Measurements from ENCODE around the gene RUSC1. TPM values are rescaled to one million over a fixed set of nuclear protein-coding genes. Genes with fewer than 3 reads are reported as not detected.
A peak's percentile ranks its signal among the peaks of the same experiment; 100 is the strongest.

The RUSC1 gene
- total and polyA plus RNA-seq, 2 donors (not counting 3 experiments of a cell fraction or from before 2014, with no cell fraction given) = 42.4 to 46.6 TPM

- Histone ChIP-seq H3K9ac (replicated peaks; ENCODE audit: extremely low read depth, insufficient read depth, low read length) (peak overlapping the region; percentile 10), H3K9me1 (replicated peaks; ENCODE audit: control insufficient read depth, extremely low read depth, insufficient read depth, low read length) (no peaks in the 10 kb centered on the region), H3K79me2 (ENCODE audit: control insufficient read depth, insufficient read depth, low read length) (no peaks in the 10 kb centered on the region), H3K4me3 (replicated peaks in 1 of 3; ENCODE audit: insufficient read depth in 1 of 3, low read depth in 1 of 3, low read length in 3 of 3) (peak overlapping the region; percentile 61 to 76 (median 70)), H4K20me1 (replicated peaks; ENCODE audit: control insufficient read depth, extremely low read depth, insufficient read depth, low read length) (no peaks in the 10 kb centered on the region), H3K4me1 (ENCODE audit: control insufficient read depth, extremely low read depth, insufficient read depth, low read length) (peaks cover 41% of the 10 kb centered on the region), H3K27me3 (ENCODE audit: control insufficient read depth in 2 of 2, insufficient read depth in 2 of 2, low read length in 2 of 2) (no peaks in the 10 kb centered on the region), H3K27ac (ENCODE audit: insufficient read depth, low read depth, low read length) (peak overlapping the region; percentile 40), H3K9me3 (replicated peaks; ENCODE audit: control insufficient read depth, insufficient read depth, low read length) (no peaks in the 10 kb centered on the region), H2AFZ (ENCODE audit: low read depth, low read length) (peak overlapping the region; percentile 22), H3K4me2 (ENCODE audit: insufficient read depth, low read length) (peak overlapping the region; percentile 88), H3K36me3 (ENCODE audit: control insufficient read depth in 2 of 2, extremely low read depth in 1 of 2, insufficient read depth in 2 of 2, low read length in 2 of 2) (peaks cover 9 to 19% of the 10 kb centered on the region in 2 experiments)
- BruUV-seq (replicated peaks) = no TSS peak
- intact Hi-C loops (cut with micrococcal nuclease) (loop anchor here (1.0 to 5.0 kb wide), 9 partner anchors 14 to 324 kb away; partner anchors contain the start of genes ASH1L, CLK2, HCN3 and MTX1), dilution Hi-C loops (cut with MboI; ENCODE audit: extremely low pct_ligation_motif_present, low sequenced_read_pairs) (no loop called here)
- ChIA-PET POLR2A (interaction anchor here (0.6 to 2.6 kb wide), 4 partner anchors 15 to 240 kb away, joined by 4 to 12 read pairs (median 4); partner anchors contain the start of genes ASH1L, CLK2 and FDPS), CTCF (interaction anchor here (0.5 to 7.2 kb wide), 15 partner anchors 11 to 181 kb away, joined by 3 to 115 read pairs (median 6); partner anchors contain the start of genes CLK2, FDPS, KRTCAP2 and THBS3)
- DNase-seq (ENCODE audit: low read depth, low spot score) (peak; percentile 94), FAIRE-seq (no peak)
- TF ChIP-seq MYC (IDR thresholded peaks at IDR 0.05; ENCODE audit: low read depth, low read length) = no peak
- TF ChIP-seq JUN (IDR thresholded peaks at IDR 0.05; ENCODE audit: borderline replicate concordance, insufficient read depth, insufficient read length, low read depth) = no peak
- TF ChIP-seq POLR2A (IDR thresholded peaks at IDR 0.05; ENCODE audit: low read depth, low read length) = peak; percentile 39
- no peak for TF ChIP-seq EZH2 (IDR thresholded peaks at IDR 0.05; ENCODE audit: borderline replicate concordance, low read depth, low read length, severe bottlenecking)
- TF ChIP-seq, protein P1, sequence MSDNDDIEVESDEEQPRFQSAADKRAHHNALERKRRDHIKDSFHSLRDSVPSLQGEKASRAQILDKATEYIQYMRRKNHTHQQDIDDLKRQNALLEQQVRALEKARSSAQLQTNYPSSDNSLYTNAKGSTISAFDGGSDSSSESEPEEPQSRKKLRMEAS (IDR thresholded peaks at IDR 0.05; ENCODE audit: insufficient read depth, insufficient read length) = no peak
Measured at GRCh38 chr1:155323729-155324036, 3.0 kb downstream of the RUSC1 start.

DNA sequence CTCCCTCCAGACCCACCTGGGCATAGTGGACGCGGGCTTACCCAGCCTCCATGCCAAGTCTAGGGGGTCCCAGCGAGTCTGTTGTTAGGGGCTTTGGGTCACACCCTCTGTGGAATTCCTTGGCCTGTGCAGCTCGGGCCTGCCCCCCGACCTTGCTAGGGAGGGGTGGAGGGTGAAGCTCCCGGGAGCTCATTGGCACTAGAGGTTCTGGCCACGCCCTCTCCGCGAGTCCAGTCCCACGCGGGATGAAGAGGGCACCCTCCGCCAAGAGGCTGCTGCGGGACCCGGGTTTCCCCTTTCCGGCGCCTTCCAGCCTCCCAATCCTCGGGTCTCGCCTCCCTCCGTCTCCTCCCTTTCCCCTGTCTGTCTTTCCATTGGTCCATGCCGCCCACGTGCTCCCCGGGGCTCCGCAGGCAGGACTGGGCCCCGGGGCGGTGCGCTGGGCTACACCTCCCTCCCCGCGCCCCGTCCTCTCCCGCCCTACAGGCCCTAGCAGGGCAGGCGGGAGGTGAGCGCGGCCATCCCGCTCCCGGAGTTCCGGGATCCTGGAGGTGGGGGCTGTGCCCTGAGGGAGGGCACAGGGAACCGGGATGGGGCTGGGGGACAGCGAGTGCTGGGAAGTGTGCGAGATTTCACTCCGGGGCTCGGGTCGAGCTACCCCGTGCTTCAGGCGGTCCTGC, 3.5 kb downstream of the RUSC1 start:
- CTCF ChIA-PET = interaction anchor here (0.5 to 7.2 kb wide), 14 partner anchors 10 to 180 kb away, joined by 3 to 115 read pairs (median 6); partner anchors contain the start of genes CLK2, FDPS, KRTCAP2 and THBS3
- DNase-seq (ENCODE audit: low read depth, low spot score) (peak; percentile 95), FAIRE-seq (peak; percentile 97)
- no TSS peak for BruUV-seq (replicated peaks)
- H3K9me1 ChIP-seq (replicated peaks; ENCODE audit: control insufficient read depth, extremely low read depth, insufficient read depth, low read length) = no peaks in the 10 kb centered on the region
- no peaks in the 10 kb centered on the region for H3K9me3 ChIP-seq (replicated peaks; ENCODE audit: control insufficient read depth, insufficient read depth, low read length)
- H3K27me3 ChIP-seq (ENCODE audit: control insufficient read depth in 2 of 2, insufficient read depth in 2 of 2, low read length in 2 of 2) = no peaks in the 10 kb centered on the region
- H3K36me3 ChIP-seq (ENCODE audit: control insufficient read depth in 2 of 2, extremely low read depth in 1 of 2, insufficient read depth in 2 of 2, low read length in 2 of 2) = peaks cover 5 to 14% of the 10 kb centered on the region in 2 experiments
- TF ChIP-seq EZH2 (IDR thresholded peaks at IDR 0.05; ENCODE audit: borderline replicate concordance, low read depth, low read length, severe bottlenecking) = no peak
- TF ChIP-seq, protein P1 (IDR thresholded peaks at IDR 0.05; ENCODE audit: insufficient read depth, insufficient read length) = peak; percentile 96
- no peak for TF ChIP-seq JUN (IDR thresholded peaks at IDR 0.05; ENCODE audit: borderline replicate concordance, insufficient read depth, insufficient read length, low read depth)
- TF ChIP-seq GATA2 (IDR thresholded peaks at IDR 0.05; ENCODE audit: insufficient read depth, insufficient read length, low read depth, low read length) = no peak
- TF ChIP-seq MYC (IDR thresholded peaks at IDR 0.05; ENCODE audit: low read depth, low read length) = no peak
- TF ChIP-seq POLR2AphosphoS5 (IDR thresholded peaks at IDR 0.05; ENCODE audit: insufficient read depth, low read depth, low read length) = peak; percentile 59
- TF ChIP-seq FOS (IDR thresholded peaks at IDR 0.05; ENCODE audit: borderline replicate concordance, insufficient read depth, low read length) = no peak
- TF ChIP-seq POLR2A (IDR thresholded peaks at IDR 0.05; ENCODE audit: low read depth, low read length) = peak; percentile 56
- dilution Hi-C loops (cut with MboI; ENCODE audit: extremely low pct_ligation_motif_present, low sequenced_read_pairs) = no loop called here
- H3K9ac ChIP-seq (replicated peaks; ENCODE audit: extremely low read depth, insufficient read depth, low read length) = peak overlapping the region; percentile 10
- POLR2A ChIA-PET = interaction anchor here (0.6 to 2.6 kb wide), 4 partner anchors 16 to 239 kb away, joined by 4 to 12 read pairs (median 4); partner anchors contain the start of genes ASH1L, CLK2 and FDPS
- no peaks in the 10 kb centered on the region for H3K79me2 ChIP-seq (ENCODE audit: control insufficient read depth, insufficient read depth, low read length)
- H4K20me1 ChIP-seq (replicated peaks; ENCODE audit: control insufficient read depth, extremely low read depth, insufficient read depth, low read length) = no peaks in the 10 kb centered on the region
- peak overlapping the region; percentile 61 to 76 (median 70) for H3K4me3 ChIP-seq (replicated peaks in 1 of 3; ENCODE audit: insufficient read depth in 1 of 3, low read depth in 1 of 3, low read length in 3 of 3)
- intact Hi-C loops (cut with micrococcal nuclease) = loop anchor here (1.0 to 5.0 kb wide), 4 partner anchors 116 to 323 kb away; partner anchors contain the start of genes ASH1L and MTX1
- peaks cover 41% of the 10 kb centered on the region for H3K4me1 ChIP-seq (ENCODE audit: control insufficient read depth, extremely low read depth, insufficient read depth, low read length)
- peak overlapping the region; percentile 61 for H2AFZ ChIP-seq (ENCODE audit: low read depth, low read length)
- peak overlapping the region; percentile 40 for H3K27ac ChIP-seq (ENCODE audit: insufficient read depth, low read depth, low read length)
- peak overlapping the region; percentile 88 for H3K4me2 ChIP-seq (ENCODE audit: insufficient read depth, low read length)

Measured in endothelial cell of umbilical vein (primary cell).